K562 (cell line): ENCODE measurements around the gene SMG6. TPM values are rescaled to one million over a fixed set of nuclear protein-coding genes. Genes with fewer than 3 reads are reported as not detected.

ENCODE experiments used
- ATAC-seq: fragments of 200-7000 bp; cut with Tn5 transposase; 3 replicates; pipeline ENCODE4 v1.9.1; 2020; ENCODE audit warnings: moderate library complexity
- BruUV-seq: library from RNA; stranded (reverse); fragments of 400-500 nt; replicated peaks from 2 replicates; lab custom pipeline; 2021; lab: Mats Ljungman, UMichigan
- CTCF ChIA-PET: fragments of 300-600 bp; formaldehyde crosslinking; extraction: SDS; loops from one replicate; lab custom pipeline; 2021; ENCODE audit warnings: low intra/inter-chr PET ratio; lab: Yijun Ruan, JAX
- POLR2A ChIA-PET: fragments of 300-600, 350-650 bp; sonication (Branson Sonifier 250); formaldehyde crosslinking; extraction: SDS; loops from one replicate; lab custom pipeline; 2021; ENCODE audit warnings: antibody characterized with exemption, inconsistent platforms; lab: Yijun Ruan, JAX
- DNase-seq, 4 experiments: peaks; one replicate each; pipeline versions ENCODE4 v3.0.0 to v3.0.0-alpha.2; 2011 to 2018; ENCODE audit warnings: low spot score in 3 of 4, mixed read lengths in 3 of 4; ENCODE audit errors: extremely low read depth in 1 of 4
- FAIRE-seq: peaks from 2 replicates; lab custom pipeline; 2011; peaks lifted over from hg19 to GRCh38; lab: Jason Lieb, UNC
- H2AFZ ChIP-seq: 2 replicates; pipeline ENCODE4 v1.6.0; 2011; ENCODE audit warnings: low read depth, low read length, control low read depth, inconsistent platforms
- H3K27ac ChIP-seq: fragments of 200-600 bp; 3 replicates; pipeline ENCODE4 v1.8.0; 2011; ENCODE audit warnings: low read depth, mild to moderate bottlenecking, control low read depth, inconsistent platforms, low read length, moderate library complexity, mixed read lengths; ENCODE audit errors: extremely low read depth
- H3K27me3 ChIP-seq, 2 experiments: fragments of 300-600 bp in 1 of 2; 2 replicates in 1 of 2; 3 replicates in 1 of 2; pipeline versions ENCODE4 v1.6.0 to v1.8.0; 2011; ENCODE audit warnings: inconsistent platforms in 2 of 2, low read length in 2 of 2, mild to moderate bottlenecking in 1 of 2, mixed read lengths in 1 of 2, moderate library complexity in 1 of 2; ENCODE audit not compliant: control insufficient read depth in 2 of 2, insufficient read depth in 2 of 2
- H3K36me3 ChIP-seq: fragments of 300-600 bp; 3 replicates; pipeline ENCODE4 v1.8.0; 2011; ENCODE audit warnings: mild to moderate bottlenecking, low read length, inconsistent platforms; ENCODE audit not compliant: control insufficient read depth, insufficient read depth
- H3K4me1 ChIP-seq, 2 experiments: fragments of 200-600 bp in 1 of 2; replicated peaks in 1 of 2; 2 replicates in 1 of 2; 3 replicates in 1 of 2; pipeline versions ENCODE4 v1.5.1 to v1.8.0; 2011; ENCODE audit warnings: inconsistent platforms in 2 of 2, low read length in 2 of 2, mild to moderate bottlenecking in 1 of 2, mixed read lengths in 1 of 2, moderate library complexity in 1 of 2; ENCODE audit not compliant: control insufficient read depth in 2 of 2, insufficient read depth in 2 of 2
- H3K4me2 ChIP-seq: 2 replicates; pipeline ENCODE4 v1.6.1; 2011; ENCODE audit warnings: low read length, control low read depth, inconsistent platforms, mixed read lengths; ENCODE audit not compliant: insufficient read depth
- H3K4me3 ChIP-seq: fragments of 200-600 bp; sonication (generic), shearing (Covaris generic); 2 replicates; pipeline ENCODE4 v1.5.1; 2016; ENCODE audit warnings: control low read depth, inconsistent platforms
- H3K79me2 ChIP-seq: fragments of 200-600 bp; 3 replicates; pipeline ENCODE4 v1.8.0; 2011; ENCODE audit warnings: low read length, inconsistent platforms; ENCODE audit not compliant: control insufficient read depth, insufficient read depth
- H3K9ac ChIP-seq, 2 experiments: 2 replicates each; pipeline versions ENCODE4 v1.6.0 to v1.6.1; 2011; ENCODE audit warnings: low read depth in 2 of 2, low read length in 2 of 2, control low read depth in 1 of 2, inconsistent platforms in 1 of 2, mild to moderate bottlenecking in 1 of 2, mixed read lengths in 1 of 2; ENCODE audit not compliant: insufficient read depth in 1 of 2
- H3K9me1 ChIP-seq: one replicate; pipeline ENCODE4 v1.6.0; 2011; ENCODE audit warnings: inconsistent platforms, mild to moderate bottlenecking, low read length, moderate library complexity; ENCODE audit not compliant: control insufficient read depth, insufficient read depth
- H3K9me3 ChIP-seq: replicated peaks from 2 replicates; pipeline ENCODE4 v1.5.1; 2011; ENCODE audit warnings: low read depth, low read length, inconsistent platforms; ENCODE audit not compliant: control insufficient read depth, insufficient read depth
- H4K20me1 ChIP-seq: replicated peaks from 2 replicates; pipeline ENCODE4 v1.6.1; 2011; ENCODE audit warnings: low read length, inconsistent platforms, mixed read lengths; ENCODE audit not compliant: control insufficient read depth, insufficient read depth
- AFF1 ChIP-seq, 2 experiments: fragments of 450-650 bp; IDR thresholded peaks; 2 replicates each; pipeline ENCODE4 v1.6.1; 2018; ENCODE audit warnings: mild to moderate bottlenecking in 2 of 2, low read depth in 1 of 2; ENCODE audit not compliant: partially characterized antibody in 2 of 2
- CBFB ChIP-seq: sonication (generic); formaldehyde crosslinking; IDR thresholded peaks from 2 replicates; pipeline ENCODE4 v1.4.0; 2020; ENCODE audit warnings: mild to moderate bottlenecking, missing genetic modification reagents
- CSDE1 ChIP-seq, 2 experiments: fragments of 450-650 bp; IDR thresholded peaks; 2 replicates each; pipeline ENCODE4 v1.6.1; 2016; ENCODE audit warnings: mild to moderate bottlenecking in 1 of 2
- IRF2 ChIP-seq: sonication (generic); formaldehyde crosslinking; IDR thresholded peaks from 2 replicates; pipeline ENCODE4 v1.8.1; 2022; ENCODE audit warnings: mild to moderate bottlenecking, missing genetic modification reagents
- JUN ChIP-seq, 2 experiments: sonication (generic) in 1 of 2; formaldehyde crosslinking in 1 of 2; IDR thresholded peaks; 2 replicates each; pipeline versions ENCODE4 v1.6.1 to v1.8.0; 2012 to 2022; ENCODE audit warnings: borderline replicate concordance in 2 of 2, mild to moderate bottlenecking in 2 of 2, improper control_type of control experiment in 1 of 2, low read depth in 1 of 2, low read length in 1 of 2, missing genetic modification reagents in 1 of 2
- KLF10 ChIP-seq: fragments of 250-450 bp; sonication (Bioruptor Pico); IDR thresholded peaks from 2 replicates; pipeline ENCODE4 v1.6.1; 2021; ENCODE audit warnings: matching md5 sums
- LEF1 ChIP-seq: fragments of 450-650 bp; IDR thresholded peaks from 2 replicates; pipeline ENCODE4 v1.6.1; 2016; ENCODE audit warnings: mild to moderate bottlenecking
- NCOA4 ChIP-seq: fragments of 450-650 bp; IDR thresholded peaks from 2 replicates; pipeline ENCODE4 v1.6.1; 2018; ENCODE audit warnings: mild to moderate bottlenecking; ENCODE audit not compliant: partially characterized antibody
- NFRKB ChIP-seq: fragments of 450-650 bp; IDR thresholded peaks from 2 replicates; pipeline ENCODE4 v1.6.1; 2016; ENCODE audit warnings: low read depth
- NFXL1 ChIP-seq: fragments of 450-650 bp; formaldehyde crosslinking; IDR thresholded peaks from 2 replicates; pipeline ENCODE4 v1.4.0; 2021; ENCODE audit warnings: mild to moderate bottlenecking
- NR2F6 ChIP-seq: fragments of 450-650 bp; formaldehyde crosslinking; IDR thresholded peaks from 2 replicates; pipeline ENCODE4 v1.4.0; 2020; ENCODE audit warnings: mild to moderate bottlenecking
- POU5F1 ChIP-seq: fragments of 150-350 bp; IDR thresholded peaks from 2 replicates; pipeline ENCODE4 v1.6.1; 2014; ENCODE audit warnings: borderline replicate concordance, low read length, low read depth, mild to moderate bottlenecking; ENCODE audit not compliant: partially characterized antibody
- SNAPC5 ChIP-seq: fragments of 250-450 bp; sonication (Bioruptor Pico); IDR thresholded peaks from 2 replicates; pipeline ENCODE4 v1.8.0; 2021; ENCODE audit warnings: moderate library complexity, mild to moderate bottlenecking, inconsistent platforms
- TCF7 ChIP-seq: sonication (generic); IDR thresholded peaks from 2 replicates; pipeline ENCODE4 v1.6.1; 2016; ENCODE audit warnings: antibody characterized with exemption, borderline replicate concordance
- ZNF232 ChIP-seq: sonication (generic); formaldehyde crosslinking; IDR thresholded peaks from 2 replicates; pipeline ENCODE4 v1.8.0; 2022; ENCODE audit warnings: mild to moderate bottlenecking, missing genetic modification reagents
- ZNF583 ChIP-seq: fragments of 250-450 bp; sonication (Bioruptor Pico); IDR thresholded peaks from 2 replicates; pipeline ENCODE4 v1.4.0; 2020
- WGBS: fragments of 100-300 bp; shearing (Covaris generic); methylation state at CpG from one replicate; pipeline ENCODE4 v1.1.6; 2016; ENCODE audit warnings: low coverage, mixed read lengths; ENCODE audit not compliant: insufficient coverage; ENCODE audit errors: missing lambda C conversion rate; 5-methylcytosine and 5-hydroxymethylcytosine counted together
- in situ Hi-C: fragments of 300-500 bp; cut with MboI; formaldehyde crosslinking; loops from 4 replicates; pipeline ENCODE4 v1.15.0; 2018; ENCODE audit warnings: inconsistent platforms, mixed read lengths
- intact Hi-C: fragments of 100-400 bp; cut with micrococcal nuclease; formaldehyde crosslinking; loops from 2 replicates; pipeline ENCODE4 v1.14.2; 2022
- polyA plus RNA-seq, 8 experiments: library from polyadenylated mRNA; depleted of rRNA in 4 of 8; stranded (reverse) in 5 of 8; unstranded in 3 of 8; fragments of >200 nt; fragmentation: Nextera tagmentation in 2 of 8; fragmentation: Illumina TruSeq in 1 of 8; extraction: Ambion mirVana in 2 of 8; extraction: Trizol in 1 of 8; gene quantifications; 2 replicates each; pipeline versions ENCODE4 v1.2.1 to v1.2.3, GENCODE V29; 2011 to 2014; ENCODE audit warnings: inconsistent platforms in 1 of 8, missing spikeins in 1 of 8
- total RNA-seq, 7 experiments: library from RNA; depleted of rRNA in 6 of 7; stranded (reverse); fragments of >200 nt in 6 of 7; fragmentation: Illumina TruSeq in 2 of 7; extraction: Trizol in 2 of 7; gene quantifications; 2 replicates each; pipeline versions ENCODE4 v1.2.1 to v1.2.3, GENCODE V29; 2011 to 2021; ENCODE audit warnings: low replicate concordance in 1 of 7
- TF ChIP-seq, protein P1 (sequence below): fragments of 450-650 bp; IDR thresholded peaks from 2 replicates; pipeline ENCODE4 v1.6.1; 2016; ENCODE audit warnings: antibody characterized with exemption
- TF ChIP-seq, protein P2 (sequence below): fragments of 200-800 bp; sonication (Bioruptor generic); IDR thresholded peaks from 2 replicates; pipeline ENCODE4 v1.6.1; 2017; ENCODE audit warnings: missing genetic modification characterization, missing compliant biosample characterization

SMG6 gene
- total and polyA plus RNA-seq, 9 of the 15 experiments (the other 6 are each of a cell fraction or from before 2014, with no cell fraction given), result 0.44 to 13.9 (median 6.0) TPM

DNA sequence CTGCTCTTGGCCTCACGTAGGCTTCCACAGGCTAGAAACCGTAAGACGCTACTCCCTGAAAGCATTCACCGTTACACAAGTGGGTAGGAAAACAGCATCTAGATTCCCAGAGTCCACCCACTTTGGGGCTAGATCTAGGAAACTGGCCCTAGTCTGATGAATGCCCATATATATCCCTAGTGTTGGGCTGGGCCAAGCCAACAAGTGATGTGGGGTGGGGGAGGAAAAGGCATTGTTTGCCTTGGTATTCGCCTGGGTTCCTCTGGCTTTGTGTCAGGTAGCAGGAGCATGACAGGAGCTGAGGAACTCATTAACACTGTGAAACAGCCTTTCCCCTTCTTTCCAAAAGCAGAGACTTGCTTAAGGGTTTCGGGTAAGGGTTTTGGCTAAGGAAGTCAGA, 112.4 kb downstream of the SMG6 start:
- POLR2A ChIA-PET, result no interaction called here
- H4K20me1 ChIP-seq, result no peaks in the 10 kb centered on the region
- no peak for DNase-seq
- ATAC-seq, result no peak
- 86% methylated on average over 6 of the region's 6 CpGs for WGBS
- CTCF ChIA-PET, result no interaction called here
- in situ Hi-C loops, result no loop called here
- no TSS peak for BruUV-seq
- H3K9me3 ChIP-seq, result no peaks in the 10 kb centered on the region
- no peak overlapping the region for H3K27ac ChIP-seq
- no peak overlapping the region for H3K4me2 ChIP-seq
- peaks cover 0 to 16% of the 10 kb centered on the region in 2 experiments; a peak in 3 of 5 replicates for H3K4me1 ChIP-seq
- TF ChIP-seq POU5F1, result no peak
- TF ChIP-seq JUN (IDR thresholded peaks at IDR 0.05; ENCODE audit: borderline replicate concordance, low read depth, low read length), result no peak
- no peak for TF ChIP-seq JUN (CRISPR knock-in tag; IDR thresholded peaks at IDR 0.05; ENCODE audit: borderline replicate concordance)
- no peak for TF ChIP-seq ZNF583 (CRISPR knock-in tag)
- TF ChIP-seq ZNF232 (CRISPR knock-in tag), result no peak
- TF ChIP-seq, protein P1, sequence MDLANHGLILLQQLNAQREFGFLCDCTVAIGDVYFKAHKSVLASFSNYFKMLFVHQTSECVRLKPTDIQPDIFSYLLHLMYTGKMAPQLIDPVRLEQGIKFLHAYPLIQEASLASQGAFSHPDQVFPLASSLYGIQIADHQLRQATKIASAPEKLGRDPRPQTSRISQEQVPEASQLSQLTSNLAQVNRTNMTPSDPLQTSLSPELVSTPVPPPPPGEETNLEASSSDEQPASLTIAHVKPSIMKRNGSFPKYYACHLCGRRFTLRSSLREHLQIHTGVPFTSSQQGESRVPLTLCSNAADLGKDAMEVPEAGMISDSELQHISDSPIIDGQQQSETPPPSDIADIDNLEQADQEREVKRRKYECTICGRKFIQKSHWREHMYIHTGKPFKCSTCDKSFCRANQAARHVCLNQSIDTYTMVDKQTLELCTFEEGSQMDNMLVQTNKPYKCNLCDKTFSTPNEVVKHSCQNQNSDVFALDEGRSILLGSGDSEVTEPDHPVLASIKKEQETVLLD, result no peak
- no peak for TF ChIP-seq LEF1
- no peak for TF ChIP-seq KLF10 (CRISPR knock-in tag)
- TF ChIP-seq AFF1 (IDR thresholded peaks at IDR 0.05; ENCODE audit: low read depth in 1 of 2, partially characterized antibody in 2 of 2), result no peak
- TF ChIP-seq NR2F6 (CRISPR knock-in tag), result no peak
- TF ChIP-seq CBFB (CRISPR knock-in tag), result no peak
- no peak for TF ChIP-seq NFXL1 (CRISPR knock-in tag)
- TF ChIP-seq NCOA4, result no peak
- TF ChIP-seq IRF2 (CRISPR knock-in tag), result no peak
- no peak for TF ChIP-seq CSDE1 (IDR thresholded peaks at IDR 0.05)
- no peak for TF ChIP-seq NFRKB
- TF ChIP-seq SNAPC5 (CRISPR knock-in tag), result no peak
- TF ChIP-seq TCF7, result no peak
- TF ChIP-seq, protein P2, sequence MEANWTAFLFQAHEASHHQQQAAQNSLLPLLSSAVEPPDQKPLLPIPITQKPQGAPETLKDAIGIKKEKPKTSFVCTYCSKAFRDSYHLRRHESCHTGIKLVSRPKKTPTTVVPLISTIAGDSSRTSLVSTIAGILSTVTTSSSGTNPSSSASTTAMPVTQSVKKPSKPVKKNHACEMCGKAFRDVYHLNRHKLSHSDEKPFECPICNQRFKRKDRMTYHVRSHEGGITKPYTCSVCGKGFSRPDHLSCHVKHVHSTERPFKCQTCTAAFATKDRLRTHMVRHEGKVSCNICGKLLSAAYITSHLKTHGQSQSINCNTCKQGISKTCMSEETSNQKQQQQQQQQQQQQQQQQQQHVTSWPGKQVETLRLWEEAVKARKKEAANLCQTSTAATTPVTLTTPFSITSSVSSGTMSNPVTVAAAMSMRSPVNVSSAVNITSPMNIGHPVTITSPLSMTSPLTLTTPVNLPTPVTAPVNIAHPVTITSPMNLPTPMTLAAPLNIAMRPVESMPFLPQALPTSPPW (CRISPR knock-in tag), result no peak
- no peak for FAIRE-seq
- intact Hi-C loops, result no loop called here
- H3K79me2 ChIP-seq, result no peaks in the 10 kb centered on the region
- 0 out of 3 replicates have a peak, but pooled peaks cover 4% of the 10 kb centered on the region for H3K36me3 ChIP-seq
- H3K9ac ChIP-seq, result no peak overlapping the region
- no peaks in the 10 kb centered on the region for H3K27me3 ChIP-seq
- no peak overlapping the region for H2AFZ ChIP-seq
- no peak overlapping the region for H3K4me3 ChIP-seq
- H3K9me1 ChIP-seq, result peaks cover 3% of the 10 kb centered on the region
